ENCODE results near the gene ZC3H10.
A peak's percentile ranks its signal among the peaks of the same experiment; 100 is the strongest.

Gene ZC3H10

DNA sequence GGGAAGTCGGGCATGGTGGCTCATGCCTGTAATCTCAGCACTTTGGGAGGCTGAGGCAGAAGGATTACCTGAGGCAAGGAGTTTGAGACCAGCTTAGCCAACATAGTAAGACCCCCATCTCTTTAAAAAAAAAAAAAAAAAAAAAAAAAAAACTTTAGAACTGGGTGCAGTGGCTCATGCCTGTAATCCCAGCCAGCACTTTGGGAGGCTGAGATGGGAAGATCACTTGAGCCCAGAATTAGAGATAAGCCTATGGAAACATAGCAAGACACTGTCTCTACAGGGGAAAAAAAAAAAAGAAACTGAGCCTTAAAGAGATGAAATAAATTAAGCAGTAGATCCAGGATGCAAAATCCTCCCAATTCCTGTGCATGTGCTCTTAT, 15.4 kb upstream of the ZC3H10 start:
- TF ChIP-seq, protein P1, sequence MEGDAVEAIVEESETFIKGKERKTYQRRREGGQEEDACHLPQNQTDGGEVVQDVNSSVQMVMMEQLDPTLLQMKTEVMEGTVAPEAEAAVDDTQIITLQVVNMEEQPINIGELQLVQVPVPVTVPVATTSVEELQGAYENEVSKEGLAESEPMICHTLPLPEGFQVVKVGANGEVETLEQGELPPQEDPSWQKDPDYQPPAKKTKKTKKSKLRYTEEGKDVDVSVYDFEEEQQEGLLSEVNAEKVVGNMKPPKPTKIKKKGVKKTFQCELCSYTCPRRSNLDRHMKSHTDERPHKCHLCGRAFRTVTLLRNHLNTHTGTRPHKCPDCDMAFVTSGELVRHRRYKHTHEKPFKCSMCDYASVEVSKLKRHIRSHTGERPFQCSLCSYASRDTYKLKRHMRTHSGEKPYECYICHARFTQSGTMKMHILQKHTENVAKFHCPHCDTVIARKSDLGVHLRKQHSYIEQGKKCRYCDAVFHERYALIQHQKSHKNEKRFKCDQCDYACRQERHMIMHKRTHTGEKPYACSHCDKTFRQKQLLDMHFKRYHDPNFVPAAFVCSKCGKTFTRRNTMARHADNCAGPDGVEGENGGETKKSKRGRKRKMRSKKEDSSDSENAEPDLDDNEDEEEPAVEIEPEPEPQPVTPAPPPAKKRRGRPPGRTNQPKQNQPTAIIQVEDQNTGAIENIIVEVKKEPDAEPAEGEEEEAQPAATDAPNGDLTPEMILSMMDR (IDR thresholded peaks at IDR 0.05; ENCODE audit: low read depth, low read length) = no peak
- no peak overlapping the region for H3K4me3 ChIP-seq (ENCODE audit: low read depth, low read length)
- no peak for DNase-seq (ENCODE audit: low read depth, low spot score)
- in situ Hi-C loops (cut with HindIII; ENCODE audit: low sequenced_read_pairs) = no loop called here

DNA sequence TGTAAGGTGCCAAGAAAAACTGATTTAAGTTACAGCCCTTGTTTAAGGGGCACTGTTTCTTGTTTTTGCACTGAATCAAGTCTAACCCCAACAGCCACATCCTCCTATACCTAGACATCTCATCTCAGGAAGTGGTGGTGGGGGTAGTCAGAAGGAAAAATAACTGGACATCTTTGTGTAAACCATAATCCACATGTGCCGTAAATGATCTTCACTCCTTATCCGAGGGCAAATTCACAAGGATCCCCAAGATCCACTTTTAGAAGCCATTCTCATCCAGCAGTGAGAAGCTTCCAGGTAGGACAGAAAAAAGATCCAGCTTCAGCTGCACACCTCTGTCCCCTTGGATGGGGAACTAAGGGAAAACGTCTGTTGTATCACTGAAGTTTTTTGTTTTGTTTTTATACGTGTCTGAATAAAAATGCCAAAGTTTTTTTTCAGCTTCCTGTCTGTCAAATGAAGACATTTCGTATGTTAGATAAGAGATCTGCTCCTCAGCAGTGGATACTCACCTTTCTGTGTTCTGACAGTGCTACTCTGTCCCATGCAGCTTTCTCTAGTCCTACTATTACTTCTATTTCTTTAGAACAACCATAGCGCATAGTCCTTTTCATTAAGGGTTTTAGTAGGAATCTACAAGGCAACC, 14.9 kb upstream of the ZC3H10 start:
- in situ Hi-C loops (cut with HindIII; ENCODE audit: low sequenced_read_pairs) = no loop called here
- peak overlapping the region; percentile 93 for H3K4me3 ChIP-seq (ENCODE audit: low read depth, low read length)
- no peak for DNase-seq (ENCODE audit: low read depth, low spot score)
- TF ChIP-seq, protein P1 (IDR thresholded peaks at IDR 0.05; ENCODE audit: low read depth, low read length) = no peak

DNA sequence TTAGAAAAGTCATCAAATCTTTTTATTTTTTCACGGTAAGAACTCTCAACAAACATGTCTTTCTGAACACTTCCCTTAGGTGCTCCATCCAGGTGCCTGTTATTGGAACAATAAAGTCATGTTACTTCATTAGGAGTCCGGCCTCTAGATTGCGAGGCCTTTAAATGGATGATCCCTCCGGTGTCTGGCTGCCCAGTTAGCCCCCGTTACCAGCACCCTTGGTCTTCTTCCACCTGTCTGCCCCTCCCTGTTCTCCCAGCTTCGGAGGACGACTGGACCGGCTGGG, 14.3 kb upstream of the ZC3H10 start:
- DNase-seq (ENCODE audit: low read depth, low spot score) = no peak
- TF ChIP-seq, protein P1 (IDR thresholded peaks at IDR 0.05; ENCODE audit: low read depth, low read length) = no peak
- in situ Hi-C loops (cut with HindIII; ENCODE audit: low sequenced_read_pairs) = no loop called here
- peak overlapping the region; percentile 93 for H3K4me3 ChIP-seq (ENCODE audit: low read depth, low read length)

DNA sequence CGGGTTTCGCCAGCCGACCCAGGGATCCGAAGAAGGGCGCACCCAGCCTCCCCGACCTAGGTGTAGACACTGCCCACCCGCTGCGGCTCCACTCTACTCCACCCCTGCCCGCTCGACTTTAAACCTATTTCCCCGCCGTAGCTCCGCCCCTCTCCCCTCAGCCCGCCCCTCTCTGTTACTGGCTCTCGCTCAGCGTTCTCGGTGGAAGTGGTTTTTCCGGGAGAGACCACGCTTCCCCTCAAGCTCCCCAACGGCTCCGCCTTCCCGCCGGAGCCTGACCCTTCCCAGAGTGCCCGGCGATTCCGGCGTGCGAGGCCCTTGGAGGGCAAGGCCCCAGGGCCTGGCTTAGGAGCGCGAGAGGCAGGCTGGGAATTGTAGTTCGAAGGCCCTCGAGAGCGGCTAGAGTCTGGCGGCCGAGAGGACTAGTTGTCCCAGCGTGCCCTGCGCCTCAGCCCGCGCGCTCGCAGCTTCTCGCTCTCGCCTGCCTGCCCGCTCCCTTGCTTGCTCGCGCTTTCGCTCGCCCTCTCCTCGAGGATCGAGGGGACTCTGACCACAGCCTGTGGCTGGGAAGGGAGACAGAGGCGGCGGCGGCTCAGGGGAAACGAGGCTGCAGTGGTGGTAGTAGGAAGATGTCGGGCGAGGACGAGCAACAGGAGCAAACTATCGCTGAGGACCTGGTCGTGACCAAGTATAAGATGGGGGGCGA, 13.8 kb upstream of the ZC3H10 start, which contains the start of gene PA2G4:
Gene PA2G4, plus strand, starts transcription at position 451 of the 706 bp plus-strand sequence. Its CDS starts 179 bp downstream, at position 630.
- DNase-seq (ENCODE audit: low read depth, low spot score) = peak; percentile 100
- H3K4me3 ChIP-seq (ENCODE audit: low read depth, low read length) = peak within 1 kb of the TSS; percentile 93
- TF ChIP-seq, protein P1 (IDR thresholded peaks at IDR 0.05; ENCODE audit: low read depth, low read length) = no peak
- in situ Hi-C loops (cut with HindIII; ENCODE audit: low sequenced_read_pairs) = no loop called here

DNA sequence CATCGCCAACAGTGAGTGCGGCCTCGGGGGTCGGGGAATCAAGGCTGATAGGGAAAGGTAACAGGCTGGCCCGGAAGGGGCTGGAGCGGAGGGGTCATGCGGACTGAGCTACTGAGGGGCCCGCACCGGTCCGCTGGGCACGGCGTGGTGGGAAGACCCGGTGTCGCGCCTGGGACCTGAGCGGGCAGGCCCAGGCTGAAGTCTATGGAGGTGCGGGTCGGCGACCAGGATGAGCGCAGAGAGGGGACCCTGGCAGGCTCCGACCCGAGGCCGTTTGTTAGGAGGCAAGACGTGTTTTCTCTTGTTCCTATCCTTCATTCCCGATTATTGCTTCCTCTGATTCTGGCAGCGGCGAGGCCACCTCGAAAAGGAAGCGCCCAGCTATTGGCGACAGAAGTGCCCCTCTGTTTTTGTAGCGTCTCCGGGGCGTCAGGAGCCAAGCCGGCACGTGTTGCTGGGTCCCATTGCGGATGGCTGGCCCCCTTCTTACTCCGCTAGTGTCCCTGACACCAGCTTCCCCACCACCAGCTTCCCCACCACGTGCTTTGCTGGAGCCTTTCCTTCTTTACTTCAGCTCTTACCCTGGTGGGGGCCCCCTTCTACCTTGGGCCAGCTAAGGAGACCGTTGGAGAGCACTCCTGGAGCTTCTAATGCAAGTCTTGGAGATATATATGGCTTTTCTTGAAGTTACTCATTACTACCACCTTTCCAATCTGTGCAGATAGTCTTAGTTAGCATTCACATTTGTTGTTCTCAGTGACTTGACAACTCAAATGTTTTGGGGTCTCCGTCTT, 13.1 kb upstream of the ZC3H10 start:
- TF ChIP-seq, protein P1 (IDR thresholded peaks at IDR 0.05; ENCODE audit: low read depth, low read length) = peak; percentile 8
- H3K4me3 ChIP-seq (ENCODE audit: low read depth, low read length) = peak overlapping the region; percentile 93
- no peak for DNase-seq (ENCODE audit: low read depth, low spot score)
- in situ Hi-C loops (cut with HindIII; ENCODE audit: low sequenced_read_pairs) = no loop called here

DNA sequence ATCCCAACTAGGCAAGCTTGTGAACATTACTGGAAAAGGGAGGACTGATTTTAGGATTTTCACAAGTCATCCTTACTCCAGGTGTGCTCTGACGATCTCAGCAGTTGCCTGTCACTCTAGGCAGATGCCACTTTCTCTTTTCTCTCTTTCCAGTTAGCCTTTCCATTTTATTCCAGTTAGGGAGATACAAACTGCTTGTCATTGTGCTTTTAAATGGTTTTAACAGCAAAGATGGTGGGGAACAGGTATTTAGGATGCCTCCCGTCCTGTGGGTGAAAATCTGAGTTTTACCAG, 12.5 kb upstream of the ZC3H10 start:
- TF ChIP-seq, protein P1 (IDR thresholded peaks at IDR 0.05; ENCODE audit: low read depth, low read length) = no peak

More for the DNA sequence above, 12.5 kb upstream of the ZC3H10 start:
- no peak for DNase-seq (ENCODE audit: low read depth, low spot score)
- in situ Hi-C loops (cut with HindIII; ENCODE audit: low sequenced_read_pairs) = no loop called here
- peak overlapping the region; percentile 93 for H3K4me3 ChIP-seq (ENCODE audit: low read depth, low read length)

Measured in astrocyte of the spinal cord (primary cell).